Loucy (cell line): ENCODE results near the gene F5.

ENCODE experiments used
- EZH2phosphoT487 ChIP-seq: fragments of 200-600 bp; IDR thresholded peaks from 2 replicates; pipeline ENCODE4 v1.6.1; 2018; ENCODE audit warnings: antibody characterized with exemption, mild to moderate bottlenecking, moderate library complexity, borderline replicate concordance
- TF ChIP-seq, protein P1 (sequence below): fragments of 200-600 bp; sonication (generic); conservative IDR thresholded peaks from 2 replicates; pipeline ENCODE4 v1.5.1; 2014; ENCODE audit warnings: mild to moderate bottlenecking, antibody characterized with exemption, low read length

DNA sequence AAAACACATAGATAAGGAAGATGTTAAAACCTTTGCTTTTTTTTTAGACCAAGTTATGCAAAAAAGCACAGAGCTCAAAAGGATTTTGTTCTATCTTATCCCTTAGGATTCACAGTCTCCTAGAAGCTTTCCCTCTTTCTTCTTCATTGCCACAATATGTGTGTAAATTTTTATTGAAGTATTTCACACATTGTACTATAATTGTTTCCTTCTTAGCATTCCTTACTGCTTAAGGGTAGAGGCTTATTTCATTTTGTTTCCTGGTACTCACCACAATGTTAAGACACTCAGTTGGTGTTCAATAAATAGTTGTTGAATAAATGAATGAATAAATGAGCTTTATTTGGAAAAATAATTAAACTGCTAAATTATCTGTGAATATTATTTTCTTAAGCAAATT is 70.6 kb downstream of the F5 start:
- TF ChIP-seq, protein P1, sequence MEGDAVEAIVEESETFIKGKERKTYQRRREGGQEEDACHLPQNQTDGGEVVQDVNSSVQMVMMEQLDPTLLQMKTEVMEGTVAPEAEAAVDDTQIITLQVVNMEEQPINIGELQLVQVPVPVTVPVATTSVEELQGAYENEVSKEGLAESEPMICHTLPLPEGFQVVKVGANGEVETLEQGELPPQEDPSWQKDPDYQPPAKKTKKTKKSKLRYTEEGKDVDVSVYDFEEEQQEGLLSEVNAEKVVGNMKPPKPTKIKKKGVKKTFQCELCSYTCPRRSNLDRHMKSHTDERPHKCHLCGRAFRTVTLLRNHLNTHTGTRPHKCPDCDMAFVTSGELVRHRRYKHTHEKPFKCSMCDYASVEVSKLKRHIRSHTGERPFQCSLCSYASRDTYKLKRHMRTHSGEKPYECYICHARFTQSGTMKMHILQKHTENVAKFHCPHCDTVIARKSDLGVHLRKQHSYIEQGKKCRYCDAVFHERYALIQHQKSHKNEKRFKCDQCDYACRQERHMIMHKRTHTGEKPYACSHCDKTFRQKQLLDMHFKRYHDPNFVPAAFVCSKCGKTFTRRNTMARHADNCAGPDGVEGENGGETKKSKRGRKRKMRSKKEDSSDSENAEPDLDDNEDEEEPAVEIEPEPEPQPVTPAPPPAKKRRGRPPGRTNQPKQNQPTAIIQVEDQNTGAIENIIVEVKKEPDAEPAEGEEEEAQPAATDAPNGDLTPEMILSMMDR: no peak
- no peak for TF ChIP-seq EZH2phosphoT487
